GM18511 (cell line): ENCODE measurements around the gene RHOBTB1.
A peak's percentile ranks its signal among the peaks of the same experiment; 100 is the strongest.
"Not testable (repeated sequence)": the region's sequence is repeated elsewhere in the genome, so short reads cannot be mapped to it uniquely, and the experiment has no call there.

Source experiments
- ATAC-seq: cut with Tn5 transposase; IDR thresholded peaks from one replicate; pipeline ENCODE4 v1.9.1; 2021; ENCODE audit warnings: mild to moderate bottlenecking, moderate library complexity; ENCODE audit not compliant: unreplicated experiment

The RHOBTB1 gene, protein sequence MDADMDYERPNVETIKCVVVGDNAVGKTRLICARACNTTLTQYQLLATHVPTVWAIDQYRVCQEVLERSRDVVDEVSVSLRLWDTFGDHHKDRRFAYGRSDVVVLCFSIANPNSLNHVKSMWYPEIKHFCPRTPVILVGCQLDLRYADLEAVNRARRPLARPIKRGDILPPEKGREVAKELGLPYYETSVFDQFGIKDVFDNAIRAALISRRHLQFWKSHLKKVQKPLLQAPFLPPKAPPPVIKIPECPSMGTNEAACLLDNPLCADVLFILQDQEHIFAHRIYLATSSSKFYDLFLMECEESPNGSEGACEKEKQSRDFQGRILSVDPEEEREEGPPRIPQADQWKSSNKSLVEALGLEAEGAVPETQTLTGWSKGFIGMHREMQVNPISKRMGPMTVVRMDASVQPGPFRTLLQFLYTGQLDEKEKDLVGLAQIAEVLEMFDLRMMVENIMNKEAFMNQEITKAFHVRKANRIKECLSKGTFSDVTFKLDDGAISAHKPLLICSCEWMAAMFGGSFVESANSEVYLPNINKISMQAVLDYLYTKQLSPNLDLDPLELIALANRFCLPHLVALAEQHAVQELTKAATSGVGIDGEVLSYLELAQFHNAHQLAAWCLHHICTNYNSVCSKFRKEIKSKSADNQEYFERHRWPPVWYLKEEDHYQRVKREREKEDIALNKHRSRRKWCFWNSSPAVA

DNA sequence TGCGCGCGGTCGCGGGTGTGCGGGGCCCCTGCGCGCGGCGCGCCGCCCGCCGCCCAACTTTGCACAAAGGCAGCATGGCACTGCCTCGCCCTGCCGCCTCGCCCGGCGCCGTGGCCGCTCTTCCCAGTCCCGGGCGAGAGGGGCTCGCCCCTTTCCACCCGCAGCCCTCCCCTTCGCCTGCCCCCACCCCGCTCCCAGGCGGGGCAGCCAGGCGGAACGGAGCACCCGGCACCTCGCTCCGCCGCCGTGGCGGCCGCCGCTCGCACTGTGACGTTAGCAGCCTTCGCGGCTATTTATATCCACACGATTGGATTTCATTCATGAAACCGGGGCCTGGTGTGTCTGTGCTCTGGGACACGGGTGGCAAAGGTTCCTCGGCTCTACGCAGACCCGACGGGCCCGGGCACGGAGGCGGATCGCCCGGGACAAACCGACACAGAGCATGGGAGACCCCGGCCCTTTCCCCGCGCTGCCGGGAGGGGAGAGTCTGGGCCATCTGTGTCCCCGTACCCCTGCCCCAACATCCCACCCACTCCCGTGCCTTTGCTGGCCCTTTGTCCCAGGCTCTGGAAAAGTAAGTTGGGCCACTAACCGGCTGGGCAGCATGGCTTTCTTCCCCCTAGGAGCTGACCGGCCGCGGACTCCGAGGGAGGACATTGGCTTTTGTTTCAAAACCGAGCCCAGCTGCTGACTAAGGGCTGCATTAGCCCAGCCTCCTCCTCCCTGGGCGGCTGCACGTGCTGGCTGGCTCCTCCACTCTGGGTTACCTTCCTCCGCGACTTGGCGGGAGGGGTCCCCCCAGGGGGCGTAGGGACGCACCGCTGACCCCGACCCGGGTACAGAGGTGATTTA, at the start of gene RHOBTB1:
Gene RHOBTB1, minus strand, starts transcription at position 128 of the 852 bp plus-strand sequence. CDS start 32,643 bp downstream, outside the sequence.
- peak; percentile 51 for ATAC-seq

DNA sequence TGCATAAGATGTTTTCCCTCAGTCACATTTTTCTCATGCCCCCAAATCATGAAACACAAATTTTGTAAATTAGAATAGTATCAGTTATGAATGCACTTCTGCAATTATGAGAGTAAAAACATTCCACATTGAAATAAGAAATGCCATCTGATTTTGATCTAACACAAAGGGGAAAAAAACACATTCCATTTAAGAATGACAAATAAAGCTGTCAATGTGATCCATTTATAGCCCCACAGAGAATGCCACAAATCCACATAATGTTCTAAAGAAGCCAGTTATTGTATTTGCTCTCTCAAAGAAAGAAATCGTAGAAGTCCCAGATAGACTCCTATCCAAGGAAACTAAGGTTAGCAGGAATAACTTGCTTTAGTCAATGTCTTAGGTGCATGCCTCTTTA, 48.7 kb upstream of the RHOBTB1 start:
- no peak for ATAC-seq

DNA sequence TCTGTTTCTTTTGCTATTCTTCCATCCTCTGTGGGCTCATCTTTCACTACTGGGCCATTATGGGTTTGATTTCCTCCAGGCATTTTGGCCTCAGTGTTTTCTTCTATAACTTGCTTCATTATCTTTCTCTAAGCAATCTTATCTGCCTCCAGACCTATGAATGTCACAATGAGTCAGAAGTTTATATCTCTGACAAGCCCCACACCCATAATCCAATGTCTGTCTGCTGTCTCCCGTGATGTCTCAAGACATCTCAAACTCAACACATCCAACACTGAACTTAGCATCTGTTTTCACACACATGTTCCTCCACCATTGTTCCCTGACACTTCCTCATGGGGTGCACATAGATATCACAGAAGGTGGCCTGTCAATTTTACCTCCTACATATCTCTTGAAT, 46.7 kb upstream of the RHOBTB1 start:
- no peak for ATAC-seq

DNA sequence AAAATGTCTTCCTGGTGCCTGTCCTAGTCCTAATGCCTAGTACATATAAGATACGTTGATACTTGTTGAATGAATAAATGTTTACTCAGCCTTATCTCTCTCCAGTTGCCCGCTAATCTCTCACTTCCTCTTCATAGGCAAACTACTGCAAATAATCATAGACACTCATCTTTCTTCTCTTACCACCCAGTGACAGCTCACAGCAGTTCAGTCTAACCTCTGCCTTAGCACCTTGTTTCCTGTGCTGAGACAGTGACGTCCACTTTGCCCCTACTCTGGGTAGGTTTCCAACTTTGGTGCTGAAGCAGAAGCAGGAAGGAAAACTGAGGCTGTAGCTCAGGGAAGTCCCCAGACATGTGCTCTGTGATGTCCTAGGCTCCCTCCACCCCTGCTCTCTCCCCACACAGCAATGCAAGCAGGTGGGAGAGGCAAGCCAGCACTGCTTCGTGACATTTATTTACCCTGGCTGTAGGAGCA, 45.5 kb upstream of the RHOBTB1 start:
- peak; percentile 84 for ATAC-seq

DNA sequence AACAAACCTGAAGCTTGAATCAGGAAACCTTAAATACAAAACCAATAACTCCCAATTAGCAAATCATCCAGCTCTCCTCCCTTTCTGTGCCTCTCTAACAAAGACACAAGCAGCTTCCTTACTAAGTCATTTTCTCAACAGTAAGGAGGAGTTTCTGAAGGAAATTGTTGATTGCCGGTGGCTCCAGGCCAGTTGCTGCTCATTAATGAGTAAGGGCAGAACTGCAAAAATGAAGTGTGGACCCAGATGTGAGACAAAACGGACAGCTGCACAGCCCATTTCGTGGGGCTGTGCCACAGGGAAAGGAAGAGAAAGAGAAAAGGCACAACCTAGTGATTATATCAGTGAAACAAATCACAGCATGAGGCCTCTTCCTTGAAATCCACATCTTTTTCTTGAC, 42.8 kb upstream of the RHOBTB1 start:
- ATAC-seq, result no peak

DNA sequence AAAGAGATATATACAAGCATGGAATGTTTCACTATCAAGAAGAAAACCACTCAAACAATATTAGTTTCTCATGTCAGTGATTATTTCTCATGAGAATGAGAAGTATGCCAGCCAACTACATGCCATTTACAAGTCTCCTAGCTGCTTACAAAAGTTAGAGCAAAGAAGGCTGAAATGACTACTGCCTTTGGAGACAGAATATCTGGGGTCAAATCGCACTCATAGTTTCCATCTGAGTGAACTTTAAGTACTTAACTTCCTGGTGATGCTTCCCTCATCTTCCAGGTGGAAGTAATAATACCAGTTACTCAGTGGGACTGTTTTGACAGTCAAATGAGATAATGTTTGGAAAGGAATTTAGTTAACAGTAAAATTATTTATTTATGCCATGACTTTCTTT, 42.0 kb upstream of the RHOBTB1 start:
- no peak for ATAC-seq

DNA sequence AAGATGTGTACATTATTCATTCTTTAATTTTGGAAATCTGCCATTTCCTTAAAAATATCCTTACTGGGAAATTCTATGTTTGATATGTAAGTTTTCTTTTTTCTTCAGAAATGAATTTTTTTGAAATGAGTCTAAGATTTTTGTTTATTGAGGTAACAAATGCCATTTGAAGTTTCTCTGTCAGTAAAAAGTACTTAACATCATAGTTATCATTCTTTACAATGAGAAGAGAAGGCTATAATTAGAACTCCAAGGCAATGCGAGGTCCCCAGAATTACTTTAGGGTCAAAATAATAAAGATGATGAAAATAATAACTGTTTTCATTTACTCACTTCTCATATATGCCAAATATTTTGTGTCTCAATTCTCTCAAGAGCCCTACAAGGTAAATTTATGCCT, 37.0 kb upstream of the RHOBTB1 start:
- ATAC-seq, result no peak

DNA sequence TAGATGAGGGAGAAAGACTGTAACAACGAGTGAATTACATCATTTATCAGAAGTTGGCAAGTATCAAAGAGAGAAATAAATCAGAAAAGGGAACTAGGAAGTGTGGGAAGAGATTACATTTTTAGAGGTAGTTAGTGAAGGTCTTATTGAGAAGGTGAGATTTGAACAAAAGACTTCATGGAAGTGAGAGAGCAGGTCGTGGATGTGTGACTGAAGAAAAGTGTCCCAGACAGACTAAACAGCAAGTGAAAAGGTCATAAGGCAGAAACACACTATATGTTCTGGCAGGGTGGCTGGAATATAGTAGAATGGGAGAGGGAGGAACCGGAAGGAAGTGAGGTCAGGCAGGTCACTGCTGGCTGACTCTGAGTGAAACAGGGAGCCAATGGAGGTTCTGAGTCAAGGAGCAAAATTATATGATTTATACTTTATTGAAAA, 35.7 kb upstream of the RHOBTB1 start:
- ATAC-seq, result no peak

DNA sequence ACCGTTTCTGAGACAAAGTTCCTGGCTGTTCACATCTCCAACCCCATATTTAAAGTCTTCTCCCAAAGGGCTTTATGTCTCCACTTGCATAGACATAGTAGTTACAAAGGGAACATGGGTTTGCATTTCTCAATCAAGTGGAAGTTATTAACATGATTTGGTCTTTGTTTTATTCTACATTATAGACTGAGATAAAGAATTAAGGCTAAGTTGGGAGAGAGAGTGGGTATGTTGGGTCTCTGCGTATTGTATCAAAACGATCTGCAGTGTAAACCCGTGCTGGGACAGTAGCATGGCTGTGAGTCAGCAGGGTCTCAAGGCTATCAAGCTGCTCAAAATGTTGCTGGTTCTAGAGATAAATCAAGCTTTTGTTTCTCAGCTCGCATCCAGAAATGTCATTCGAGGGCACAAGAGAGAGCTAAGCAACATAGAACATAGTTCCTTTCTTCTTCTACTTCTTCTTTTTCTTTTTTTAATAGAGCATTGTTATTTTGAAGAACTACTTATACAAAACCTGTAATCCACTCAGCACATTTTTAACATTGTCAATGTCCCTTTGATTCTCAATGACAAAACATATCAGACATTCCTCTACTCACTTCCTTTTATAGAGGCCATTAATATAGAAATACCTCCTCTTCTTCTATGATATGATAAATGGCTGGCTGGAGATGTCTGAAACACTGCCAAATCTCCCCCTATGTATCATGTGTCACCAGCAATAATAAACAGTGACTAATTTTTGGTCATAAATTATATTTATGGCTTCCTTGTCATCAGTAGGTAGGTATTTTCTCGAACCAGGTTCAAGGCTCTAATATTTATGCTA, 34.5 kb upstream of the RHOBTB1 start:
- ATAC-seq, result no peak

DNA sequence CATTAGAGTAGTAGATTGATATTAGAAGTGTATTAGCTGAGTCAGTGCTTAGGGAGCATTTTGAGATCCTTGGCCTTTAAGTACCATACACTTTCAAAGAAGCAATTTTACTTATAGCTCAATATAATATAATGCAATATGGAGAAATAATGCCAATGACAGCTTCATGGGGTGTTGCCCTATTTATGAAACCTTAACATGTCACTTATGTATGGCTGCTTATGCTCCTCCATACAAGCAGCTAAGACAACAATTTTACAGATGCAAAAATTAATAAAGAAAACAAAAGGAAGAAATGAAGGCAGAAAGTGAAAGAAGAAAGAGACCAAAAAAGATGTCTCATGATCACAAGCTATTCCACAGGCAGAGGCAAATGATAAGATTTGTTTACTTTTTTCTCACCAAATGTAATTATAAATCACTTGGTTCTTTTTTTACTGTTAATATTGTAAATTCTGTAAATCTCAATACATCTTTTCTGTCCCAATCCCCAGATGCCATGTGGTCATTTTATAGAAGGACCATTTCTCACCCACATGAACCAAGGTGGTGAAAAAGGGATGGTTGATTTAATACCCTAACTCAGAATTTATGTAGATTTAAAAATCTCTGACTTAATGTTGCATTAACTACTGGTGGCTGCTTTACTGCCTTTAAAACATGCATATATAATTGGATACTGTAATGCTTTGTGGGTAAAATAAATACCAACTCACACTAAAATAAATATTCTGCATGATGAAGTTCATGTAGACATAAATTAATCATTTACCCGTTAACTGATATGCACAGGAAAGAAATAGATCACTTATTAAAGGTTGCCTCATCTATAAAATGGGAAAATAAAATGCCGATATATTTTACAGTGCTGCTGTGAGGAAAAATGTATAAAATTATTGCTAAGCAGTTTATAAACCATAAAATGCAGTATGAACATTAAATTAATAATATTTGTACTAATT, 33.5 kb upstream of the RHOBTB1 start:
- no peak for ATAC-seq

DNA sequence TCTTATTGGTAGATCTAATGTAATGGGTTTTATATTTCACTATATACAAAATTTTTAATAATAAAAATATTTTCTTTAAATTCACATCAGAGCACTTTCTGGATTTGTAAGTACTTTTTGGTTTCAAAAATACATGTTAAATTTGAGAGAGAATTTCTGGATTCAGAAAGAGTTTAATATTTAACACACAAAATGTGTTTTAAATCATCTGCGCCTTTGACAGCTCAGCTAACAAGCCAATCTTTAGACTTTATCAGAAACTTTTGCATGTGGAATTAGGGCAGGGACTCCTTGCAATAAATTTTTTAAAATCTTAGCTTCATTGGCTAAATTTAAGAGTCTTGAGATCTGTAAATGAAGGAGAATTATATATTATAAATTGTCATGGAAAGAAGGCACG, 32.7 kb upstream of the RHOBTB1 start:
- no peak for ATAC-seq

DNA sequence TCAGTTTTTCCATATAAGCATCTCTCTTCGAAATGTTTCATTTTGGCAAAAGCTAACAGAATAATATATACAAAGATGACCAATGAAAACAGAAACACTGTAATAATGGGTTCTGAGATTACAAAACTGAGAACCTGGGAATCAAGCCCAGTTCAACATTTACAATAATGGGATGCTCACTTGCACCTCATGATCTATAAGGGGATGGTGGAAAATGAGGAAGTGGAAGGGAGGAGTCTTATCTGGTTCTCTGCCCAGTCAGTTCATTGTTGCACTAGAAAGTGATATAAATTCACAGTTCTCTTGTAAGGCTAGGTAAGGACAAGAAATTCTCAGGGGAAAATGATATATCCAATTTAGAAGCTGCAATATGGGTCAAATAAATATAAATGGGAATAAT, 31.7 kb upstream of the RHOBTB1 start:
- ATAC-seq, result no peak

DNA sequence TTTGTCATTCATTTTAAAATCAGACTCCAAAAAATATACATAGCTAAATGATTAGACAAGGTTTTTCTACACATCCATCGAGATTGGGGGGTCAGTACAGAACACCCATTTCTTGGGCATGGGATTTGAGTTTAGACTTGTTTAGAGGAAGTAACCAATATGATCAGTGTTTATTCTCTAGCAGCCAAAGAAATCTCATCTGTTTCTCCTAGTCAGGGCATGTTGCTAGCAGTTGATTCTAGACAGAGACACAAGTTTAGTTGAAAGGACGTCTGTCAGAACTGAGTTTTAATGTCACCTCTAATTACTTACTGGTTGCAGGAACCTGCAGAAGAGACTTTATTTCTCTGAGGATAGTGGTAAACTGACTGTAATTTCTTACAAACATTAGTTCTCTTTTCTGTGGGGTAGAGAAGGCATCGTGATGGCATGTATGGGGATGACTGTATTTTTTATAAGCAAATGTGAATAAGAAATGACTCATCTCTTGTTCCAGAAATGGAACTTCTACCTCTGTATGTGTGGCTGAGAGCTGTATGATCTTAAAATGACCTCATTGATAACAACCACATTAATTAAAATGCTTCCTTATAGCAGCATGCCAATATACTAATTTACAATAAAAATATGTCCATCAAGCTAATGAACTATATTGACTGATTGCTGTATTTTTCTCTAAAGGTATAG, 30.6 kb upstream of the RHOBTB1 start:
- no peak for ATAC-seq

DNA sequence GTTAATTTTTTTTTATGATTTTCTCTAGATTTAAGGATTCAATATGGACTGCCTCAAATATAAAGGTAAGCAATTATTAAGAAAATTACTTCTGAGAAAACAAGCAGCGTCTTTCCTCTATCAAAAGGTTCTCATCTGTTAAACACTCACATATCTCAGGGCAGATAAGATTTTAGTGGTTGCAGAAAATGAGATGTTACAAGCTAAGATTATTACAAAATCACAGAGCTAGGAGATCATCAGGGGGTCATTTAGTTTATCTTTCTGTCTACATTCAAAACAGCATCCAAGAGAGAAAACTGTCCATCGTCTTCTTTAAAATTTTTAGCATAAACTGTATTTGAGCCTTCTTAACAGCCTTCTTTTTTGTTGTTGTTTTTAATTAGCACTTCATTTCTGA, 29.1 kb upstream of the RHOBTB1 start:
- no peak for ATAC-seq

DNA sequence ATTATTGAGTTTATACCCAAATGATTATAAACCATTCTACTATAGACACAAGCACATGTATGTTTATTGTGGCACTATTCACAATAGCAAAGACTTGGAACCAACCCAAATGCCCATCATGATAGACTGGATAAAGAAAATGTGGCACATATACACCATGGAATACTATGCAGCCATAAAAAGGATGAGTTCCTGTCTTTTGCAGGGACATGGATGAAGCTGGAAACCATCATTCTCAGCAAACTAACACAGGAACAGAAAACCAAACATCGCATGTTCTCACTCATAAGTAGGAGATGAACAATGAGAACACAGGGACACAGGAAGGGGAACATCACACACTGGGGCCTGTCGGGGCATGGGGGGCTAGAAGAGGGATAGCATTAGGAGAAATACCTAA, 28.2 kb upstream of the RHOBTB1 start:
- not testable (repeated sequence) for ATAC-seq

DNA sequence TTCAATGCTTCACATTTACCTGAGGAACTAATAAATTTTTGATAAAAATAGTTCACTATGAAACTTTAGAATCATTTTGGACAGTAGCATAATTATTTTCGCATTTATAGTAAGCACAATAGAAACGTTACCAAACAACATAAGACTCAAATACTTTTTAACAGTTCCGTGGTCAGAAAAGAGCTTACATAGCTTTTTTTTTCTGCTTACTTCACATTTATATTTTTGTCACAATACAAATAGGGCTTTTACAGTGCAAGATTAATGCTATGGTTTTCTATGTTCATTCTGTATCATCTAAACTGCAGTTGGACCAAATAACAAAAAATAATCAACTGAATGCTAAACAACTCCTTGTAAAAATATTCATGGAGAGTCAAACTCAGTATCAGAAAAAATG, 26.5 kb upstream of the RHOBTB1 start:
- ATAC-seq, result no peak

DNA sequence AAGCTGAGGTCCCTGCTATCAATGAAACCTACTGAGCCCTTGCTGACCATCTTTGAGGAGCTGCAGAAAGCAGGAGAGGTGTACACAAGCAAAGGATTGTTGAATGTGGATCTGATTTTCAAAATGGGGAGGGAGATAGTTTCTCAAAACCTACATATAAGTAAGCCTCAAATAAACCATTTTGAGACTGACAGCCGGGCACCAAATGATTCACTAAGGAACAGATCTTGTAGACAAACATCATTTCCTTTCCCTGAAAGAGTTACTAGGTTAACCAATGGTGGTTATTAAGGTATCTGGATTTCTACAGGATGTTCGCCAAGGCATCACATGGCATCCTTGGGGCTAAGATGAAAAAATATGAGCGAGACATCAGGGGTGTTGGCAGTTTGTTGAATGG, 24.5 kb upstream of the RHOBTB1 start:
- no peak for ATAC-seq

DNA sequence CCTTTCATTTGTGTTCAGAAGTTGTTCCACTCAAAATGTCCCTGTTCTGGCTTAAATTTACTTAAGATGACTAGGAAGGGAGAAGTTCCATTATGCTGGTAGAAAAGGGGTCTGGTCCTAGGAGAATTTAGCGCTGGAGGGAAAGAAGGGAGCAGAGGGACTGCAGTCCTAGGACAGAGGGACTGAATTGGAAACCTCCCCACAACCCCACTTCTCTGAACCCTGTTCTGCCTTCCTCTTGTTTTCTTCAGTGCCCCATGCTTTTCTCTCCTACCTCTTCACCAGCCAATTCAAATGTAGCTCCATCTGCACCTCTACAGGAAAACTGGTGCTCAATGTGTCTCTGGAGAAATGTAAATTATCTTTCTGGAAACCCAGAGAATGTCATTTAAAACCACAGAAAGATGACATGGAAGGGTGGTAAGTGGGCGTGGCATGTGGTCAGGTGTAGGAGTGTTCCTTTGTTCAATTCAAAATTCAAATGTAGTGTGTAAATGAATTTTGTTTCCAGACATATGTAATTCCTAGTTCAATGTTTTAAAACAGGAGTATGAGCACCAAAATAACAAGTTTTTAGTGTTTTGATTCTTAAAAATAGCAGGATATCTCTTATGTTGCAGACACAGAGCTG, 24.0 kb upstream of the RHOBTB1 start:
- ATAC-seq, result no peak
